ENCODE measurements around the gene OR52J3.

DNA sequence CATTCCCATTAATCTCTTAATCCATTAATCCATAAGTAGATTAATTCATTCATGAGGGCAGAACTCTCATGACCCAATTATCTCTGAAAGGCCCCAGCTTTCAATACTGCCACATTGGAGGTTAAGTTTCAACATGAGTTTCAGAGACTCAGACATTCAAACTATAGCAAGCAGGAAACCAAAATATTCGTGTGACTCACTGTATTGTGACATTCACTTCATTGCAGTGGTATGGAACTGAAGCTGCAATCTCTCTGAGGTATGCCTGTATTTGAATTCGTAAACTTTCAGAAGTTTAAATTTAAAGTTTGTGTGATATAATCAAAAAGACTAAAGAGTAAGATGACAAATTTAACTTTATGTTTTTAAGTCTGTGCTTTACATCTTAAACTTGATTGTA is 2.9 kb upstream of the OR52J3 start:
- TF ChIP-seq, protein P1, sequence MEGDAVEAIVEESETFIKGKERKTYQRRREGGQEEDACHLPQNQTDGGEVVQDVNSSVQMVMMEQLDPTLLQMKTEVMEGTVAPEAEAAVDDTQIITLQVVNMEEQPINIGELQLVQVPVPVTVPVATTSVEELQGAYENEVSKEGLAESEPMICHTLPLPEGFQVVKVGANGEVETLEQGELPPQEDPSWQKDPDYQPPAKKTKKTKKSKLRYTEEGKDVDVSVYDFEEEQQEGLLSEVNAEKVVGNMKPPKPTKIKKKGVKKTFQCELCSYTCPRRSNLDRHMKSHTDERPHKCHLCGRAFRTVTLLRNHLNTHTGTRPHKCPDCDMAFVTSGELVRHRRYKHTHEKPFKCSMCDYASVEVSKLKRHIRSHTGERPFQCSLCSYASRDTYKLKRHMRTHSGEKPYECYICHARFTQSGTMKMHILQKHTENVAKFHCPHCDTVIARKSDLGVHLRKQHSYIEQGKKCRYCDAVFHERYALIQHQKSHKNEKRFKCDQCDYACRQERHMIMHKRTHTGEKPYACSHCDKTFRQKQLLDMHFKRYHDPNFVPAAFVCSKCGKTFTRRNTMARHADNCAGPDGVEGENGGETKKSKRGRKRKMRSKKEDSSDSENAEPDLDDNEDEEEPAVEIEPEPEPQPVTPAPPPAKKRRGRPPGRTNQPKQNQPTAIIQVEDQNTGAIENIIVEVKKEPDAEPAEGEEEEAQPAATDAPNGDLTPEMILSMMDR (IDR thresholded peaks at IDR 0.05): no peak
- TF ChIP-seq POLR2A (IDR thresholded peaks at IDR 0.05; ENCODE audit: low read depth) (no peak), EP300 (IDR thresholded peaks at IDR 0.05) (no peak)

Data from esophagus muscularis mucosa (tissue), 4 donors.